Activated T-cell treated with anti-CD3 and anti-CD28 coated beads for 24 hours (primary cell): ENCODE measurements around the gene VWA3B.
"Not testable (repeated sequence)": the region's sequence is repeated elsewhere in the genome, so short reads cannot be mapped to it uniquely, and the experiment has no call there.

Experiments used
- DNase-seq: peaks from one replicate; pipeline ENCODE4 v3.0.0-alpha.2; 2020; ENCODE audit warnings: low read depth

The VWA3B gene, protein sequence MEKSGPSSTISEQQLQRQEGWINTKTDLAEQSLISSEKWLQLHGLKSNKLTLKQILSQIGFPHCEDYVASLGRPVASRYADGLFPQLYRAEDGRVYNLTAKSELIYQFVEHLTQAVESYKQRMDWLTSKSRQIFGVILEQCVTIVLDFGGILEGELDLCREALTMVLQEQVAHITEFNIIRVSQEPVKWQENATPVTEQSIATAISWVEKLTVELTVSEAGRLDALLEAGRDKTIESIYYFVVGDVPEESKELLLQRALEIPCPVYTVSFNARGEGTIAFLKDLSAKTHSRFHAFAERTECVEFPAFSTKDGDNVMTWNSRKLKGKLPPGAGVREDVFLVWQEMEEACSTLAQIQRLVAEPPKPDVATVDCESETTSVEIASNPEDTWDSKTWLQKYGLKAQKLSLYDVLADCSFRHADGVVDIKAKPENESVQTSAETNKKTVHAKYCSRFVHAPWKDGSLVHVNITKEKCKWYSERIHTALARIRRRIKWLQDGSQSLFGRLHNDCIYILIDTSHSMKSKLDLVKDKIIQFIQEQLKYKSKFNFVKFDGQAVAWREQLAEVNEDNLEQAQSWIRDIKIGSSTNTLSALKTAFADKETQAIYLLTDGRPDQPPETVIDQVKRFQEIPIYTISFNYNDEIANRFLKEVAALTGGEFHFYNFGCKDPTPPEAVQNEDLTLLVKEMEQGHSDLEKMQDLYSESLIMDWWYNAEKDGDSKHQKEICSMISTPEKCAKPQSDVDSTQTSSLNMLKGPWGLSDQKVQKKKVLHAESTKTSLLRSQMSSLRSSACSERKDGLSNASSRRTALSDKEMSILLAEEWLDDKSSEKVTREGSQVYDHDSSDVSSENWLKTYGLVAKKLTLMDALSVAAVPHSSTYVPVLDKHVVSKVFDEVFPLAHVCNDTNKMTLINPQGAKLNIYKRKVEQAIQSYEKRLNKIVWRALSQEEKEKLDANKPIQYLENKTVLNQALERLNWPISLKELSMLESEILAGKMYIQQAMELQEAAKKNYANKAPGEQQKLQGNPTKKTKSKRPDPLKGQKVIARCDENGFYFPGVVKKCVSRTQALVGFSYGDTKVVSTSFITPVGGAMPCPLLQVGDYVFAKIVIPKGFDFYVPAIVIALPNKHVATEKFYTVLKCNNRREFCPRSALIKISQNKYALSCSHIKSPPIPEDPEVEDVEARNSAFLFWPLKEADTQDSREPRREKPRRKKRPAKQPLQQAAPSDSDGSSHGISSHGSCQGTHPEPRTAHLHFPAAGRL (N-terminal part only)

DNA sequence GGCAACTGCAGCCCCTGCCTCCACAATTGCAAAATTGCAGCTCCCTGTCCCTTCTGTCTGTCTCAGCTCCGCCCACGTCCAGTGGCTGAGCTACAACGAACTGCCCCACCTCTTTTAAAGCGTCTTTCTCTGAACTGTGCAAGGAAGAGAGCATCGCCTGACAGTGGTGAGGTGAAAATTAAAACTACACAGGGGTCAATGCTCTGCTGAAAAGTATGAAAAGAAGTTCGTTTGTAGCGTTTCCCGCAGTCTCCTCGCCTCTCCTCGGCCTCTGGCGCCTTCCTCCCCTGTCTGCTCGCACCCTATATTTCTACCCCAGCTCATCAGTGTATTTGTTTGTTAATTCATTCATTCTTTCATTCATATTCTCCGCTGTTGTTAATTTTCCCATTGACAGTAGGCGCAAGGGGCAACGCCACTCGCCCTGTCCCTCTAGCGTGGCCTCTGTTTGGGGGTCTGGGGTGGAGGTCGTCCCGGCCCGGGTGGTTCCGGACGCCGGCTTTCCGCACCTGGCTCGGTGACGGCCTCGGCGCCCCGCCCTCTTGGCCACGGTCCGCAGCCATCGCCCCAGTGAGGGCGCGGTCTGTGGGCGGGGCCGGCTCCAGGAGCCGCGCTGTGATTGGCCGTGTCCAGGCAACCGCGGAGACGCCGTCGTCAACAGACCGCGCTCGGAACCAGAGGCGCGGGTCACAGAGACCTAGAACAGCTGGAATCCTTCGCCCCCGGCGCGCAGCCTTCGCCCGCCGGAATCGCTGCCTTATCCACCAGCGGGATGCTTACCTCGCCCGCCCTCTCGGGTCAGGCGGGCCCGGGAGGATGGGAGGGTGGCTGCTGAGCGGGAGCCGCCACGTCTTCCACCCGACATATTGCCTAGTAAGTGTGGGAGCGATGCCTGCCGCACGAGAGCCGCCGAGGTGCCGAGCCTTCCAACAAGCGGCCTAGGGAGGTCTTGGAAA, at the start of gene VWA3B:
Gene VWA3B (plus strand): TSS at position 677 of the 956 bp plus-strand sequence. CDS start 5,926 bp downstream, outside the sequence.
- DNase-seq, result peak; percentile 30

DNA sequence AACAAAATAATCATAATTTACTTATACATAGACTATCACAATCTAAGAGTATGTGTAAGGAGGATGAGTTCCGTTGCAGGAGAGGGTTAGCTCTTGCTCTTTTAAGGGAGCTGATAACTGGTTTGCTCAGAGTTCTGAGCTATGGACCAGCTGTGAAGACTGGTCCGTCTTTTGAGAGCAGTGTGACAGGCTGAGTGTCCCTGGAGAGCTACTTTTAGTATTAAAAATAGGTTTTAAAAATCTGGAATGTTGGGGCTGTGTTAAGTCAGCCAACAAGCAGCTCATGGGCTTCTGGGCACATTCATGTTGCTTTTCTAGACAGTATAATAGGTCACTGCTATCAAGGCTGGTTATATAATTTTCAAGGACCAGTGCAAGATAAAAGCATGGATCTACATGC, 49.8 kb upstream of the VWA3B start:
- DNase-seq, result no peak

DNA sequence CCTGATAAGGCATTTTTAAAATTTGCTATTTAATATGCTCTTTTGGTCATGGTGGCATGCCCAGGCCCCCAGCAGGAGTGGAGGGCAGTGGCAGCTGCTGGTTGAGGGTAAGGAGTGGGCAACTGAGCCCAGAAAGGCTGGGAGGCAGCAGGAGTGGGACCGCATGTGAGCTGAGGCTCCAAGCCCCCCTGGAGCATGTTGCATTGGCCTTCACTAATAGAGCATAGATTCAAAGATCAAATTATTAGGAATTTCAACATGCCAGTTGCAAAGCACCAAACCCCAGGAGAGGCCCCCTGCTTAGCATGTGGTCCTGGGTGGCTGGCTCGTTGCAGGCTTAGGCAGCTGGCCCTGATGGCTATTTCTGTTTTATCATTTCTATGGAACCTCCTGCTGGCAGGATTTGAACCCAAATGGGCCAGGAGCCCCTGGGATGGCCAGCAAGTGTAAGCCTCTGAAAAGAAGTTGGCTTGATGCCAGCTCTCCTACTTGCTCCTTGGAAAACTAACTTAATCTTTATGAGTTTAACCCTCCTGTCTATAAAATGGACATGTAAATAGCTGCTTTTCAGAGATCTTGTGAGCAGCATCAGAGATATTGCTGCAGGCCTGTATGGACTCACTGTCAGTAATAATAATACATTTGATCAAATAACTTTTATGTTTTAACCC, 49.2 kb upstream of the VWA3B start:
- no peak for DNase-seq

DNA sequence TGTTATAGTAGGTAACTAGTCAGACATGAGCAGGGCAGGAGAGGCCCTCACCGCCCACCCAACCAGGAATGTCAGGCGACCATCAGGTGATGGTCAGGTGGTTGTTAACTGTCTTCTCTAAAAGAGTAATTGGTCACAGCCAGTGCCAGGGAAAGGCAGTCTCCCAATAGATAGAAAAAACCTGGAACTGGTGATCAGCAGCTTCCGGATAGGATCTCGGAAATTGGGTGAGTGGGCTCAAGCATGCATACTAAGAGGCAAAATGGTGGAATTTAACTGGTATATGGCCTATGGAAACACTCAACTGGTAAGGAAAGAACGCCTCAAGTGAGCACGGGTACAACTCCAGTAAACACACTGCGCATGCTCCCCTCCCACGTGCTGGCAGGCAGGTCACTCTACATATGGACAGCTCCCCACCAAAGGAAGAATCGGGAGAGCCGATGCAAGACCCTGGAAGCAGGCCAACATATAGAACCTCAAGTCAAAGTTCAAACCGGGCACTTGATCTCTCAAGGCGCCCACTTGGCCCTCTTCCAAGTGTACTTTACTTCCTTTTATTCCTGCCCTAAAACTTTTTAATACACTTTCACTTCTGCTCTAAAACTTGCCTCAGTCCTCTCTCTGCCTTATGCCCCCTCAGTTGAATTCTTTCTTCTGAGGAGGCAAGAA, 47.7 kb upstream of the VWA3B start:
- DNase-seq, result no peak

DNA sequence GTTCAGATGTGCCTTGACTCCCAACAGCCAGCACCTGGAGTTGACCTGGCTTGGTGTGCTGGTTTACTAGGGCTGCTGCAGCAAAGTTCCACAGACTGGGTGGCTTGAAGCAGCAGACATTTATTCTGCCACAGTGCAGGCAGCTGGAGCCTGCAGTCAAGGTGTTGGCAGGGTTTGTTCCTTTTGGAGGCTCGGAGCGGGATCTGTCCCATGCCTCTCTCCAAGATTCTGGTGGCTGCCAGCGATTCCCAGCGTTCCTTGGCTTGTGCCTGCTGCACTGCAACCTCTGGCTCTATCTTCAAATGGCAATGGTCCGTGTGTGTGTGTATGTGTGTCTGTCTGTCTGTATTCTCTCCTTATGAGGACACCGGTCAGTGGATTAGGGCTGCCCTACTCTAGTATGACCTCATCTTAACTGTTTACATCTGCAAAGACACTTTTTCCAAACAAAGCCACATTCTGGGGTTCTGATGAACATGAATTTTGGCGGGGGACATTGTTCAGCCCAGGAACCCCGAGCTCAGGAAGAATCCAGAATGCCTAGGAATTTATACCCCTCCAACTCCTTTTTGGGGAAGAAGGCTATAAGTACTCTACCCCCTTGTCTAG, 46.5 kb upstream of the VWA3B start:
- no peak for DNase-seq

DNA sequence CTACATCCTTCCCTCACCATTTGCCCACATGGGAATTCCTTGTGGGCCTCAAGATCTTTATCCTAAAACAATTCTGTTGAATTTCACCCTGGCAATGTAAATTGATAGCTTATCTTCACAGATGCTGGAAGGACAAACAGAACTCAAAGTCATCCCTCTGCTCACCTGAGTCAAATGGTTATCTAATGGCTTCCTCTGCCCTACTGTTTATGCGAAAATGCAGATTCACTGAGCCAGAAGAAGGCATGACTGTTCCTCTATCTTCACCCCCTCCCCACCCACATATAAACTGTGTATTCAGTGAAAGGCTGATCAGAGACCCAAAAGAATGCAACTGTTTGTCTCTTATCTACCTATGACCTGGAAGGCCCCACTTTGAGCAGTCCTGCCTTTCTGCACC, 43.9 kb upstream of the VWA3B start:
- DNase-seq, result no peak

DNA sequence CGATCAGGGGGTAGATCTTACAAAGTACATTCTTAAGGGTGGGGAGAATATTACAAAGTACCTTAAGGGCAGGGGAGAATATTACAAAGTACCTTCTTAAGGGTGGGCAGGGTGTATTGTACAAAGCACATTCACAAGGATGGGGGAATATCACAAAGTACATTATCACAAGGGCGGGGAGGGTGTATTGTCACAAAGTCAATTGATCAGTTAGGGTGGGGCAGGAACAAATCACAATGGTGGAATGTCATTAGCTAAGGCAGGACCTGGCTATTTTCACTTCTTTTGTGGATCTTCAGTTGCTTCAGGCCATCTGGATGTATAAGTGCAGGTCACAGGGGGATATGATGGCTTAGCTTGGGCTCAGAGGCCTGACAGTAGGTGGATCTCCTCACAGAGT, 42.2 kb upstream of the VWA3B start:
- not testable (repeated sequence) for DNase-seq

DNA sequence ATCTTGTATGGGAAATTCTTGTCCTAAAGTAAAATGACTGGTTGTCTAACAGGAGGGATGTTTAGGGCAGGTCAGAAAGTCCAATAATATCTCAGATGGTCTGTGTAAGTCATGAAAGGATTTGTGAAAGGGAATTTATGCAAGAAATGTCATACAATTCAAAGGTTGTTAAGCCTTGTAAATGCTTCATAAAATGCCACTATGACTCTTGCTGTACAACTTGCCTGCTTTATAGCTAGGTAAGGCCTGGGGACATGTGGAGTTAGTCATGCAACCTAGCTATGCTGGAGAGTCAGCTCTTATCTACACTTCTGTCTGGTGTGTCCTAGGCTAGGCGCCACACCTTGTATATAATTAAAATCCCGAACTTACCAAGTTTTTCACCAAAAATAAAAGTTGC, 36.9 kb upstream of the VWA3B start:
- DNase-seq, result no peak

DNA sequence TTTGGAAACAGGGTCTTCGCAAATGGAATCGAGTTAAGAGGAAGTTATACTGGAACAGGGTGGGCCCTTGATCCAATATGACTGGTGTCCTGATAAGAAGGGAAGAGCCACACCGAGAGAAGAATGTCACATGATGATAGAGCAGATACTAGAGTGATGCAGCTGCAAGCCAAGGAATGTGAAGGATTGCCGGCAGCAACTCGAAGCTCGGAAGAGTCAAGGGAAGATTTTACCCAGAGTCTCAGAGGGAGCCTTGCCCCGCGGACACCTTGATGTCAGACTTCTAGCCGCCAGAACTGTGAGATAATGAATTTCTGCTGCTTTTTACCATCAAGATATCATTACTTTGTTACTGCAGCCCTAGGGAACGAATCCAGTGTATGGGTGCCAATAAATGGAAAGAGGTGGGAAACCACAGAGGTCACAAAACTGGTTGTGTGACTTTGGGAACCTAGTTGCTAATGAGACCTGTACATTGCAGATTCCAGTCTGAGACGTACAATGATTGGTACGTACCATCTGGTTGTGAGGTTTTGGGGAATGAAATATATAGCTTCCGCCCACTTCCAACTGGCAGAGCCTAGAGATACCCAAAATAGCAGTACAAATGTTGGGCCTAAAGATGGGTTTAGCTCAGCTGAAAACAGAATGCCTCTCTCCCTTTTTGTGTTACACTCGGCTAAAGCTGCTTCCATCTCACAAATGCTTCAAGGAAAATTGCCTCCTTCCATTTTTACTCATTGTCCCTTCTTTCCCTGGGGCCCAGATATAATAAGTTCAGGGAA, 28.6 kb upstream of the VWA3B start:
- no peak for DNase-seq

DNA sequence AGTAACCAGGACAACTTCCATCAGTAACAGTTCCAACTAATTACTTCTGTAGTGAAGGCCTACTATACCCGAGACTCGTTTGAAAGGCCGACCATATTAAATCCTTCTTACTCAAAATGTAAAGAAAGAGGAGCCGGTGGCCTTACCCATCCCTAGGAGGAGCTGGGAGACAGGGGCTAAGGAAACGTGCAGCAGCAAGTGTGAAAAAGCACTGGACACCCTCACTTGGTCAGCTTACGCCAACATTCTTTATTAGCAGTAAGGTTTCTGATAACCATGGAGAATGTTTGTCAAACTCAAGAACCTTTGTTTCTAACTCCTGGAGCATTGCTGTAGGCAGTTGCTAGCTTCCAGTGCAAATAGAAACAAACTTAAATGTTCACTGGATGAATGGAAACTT, 26.7 kb upstream of the VWA3B start:
- DNase-seq, result no peak

DNA sequence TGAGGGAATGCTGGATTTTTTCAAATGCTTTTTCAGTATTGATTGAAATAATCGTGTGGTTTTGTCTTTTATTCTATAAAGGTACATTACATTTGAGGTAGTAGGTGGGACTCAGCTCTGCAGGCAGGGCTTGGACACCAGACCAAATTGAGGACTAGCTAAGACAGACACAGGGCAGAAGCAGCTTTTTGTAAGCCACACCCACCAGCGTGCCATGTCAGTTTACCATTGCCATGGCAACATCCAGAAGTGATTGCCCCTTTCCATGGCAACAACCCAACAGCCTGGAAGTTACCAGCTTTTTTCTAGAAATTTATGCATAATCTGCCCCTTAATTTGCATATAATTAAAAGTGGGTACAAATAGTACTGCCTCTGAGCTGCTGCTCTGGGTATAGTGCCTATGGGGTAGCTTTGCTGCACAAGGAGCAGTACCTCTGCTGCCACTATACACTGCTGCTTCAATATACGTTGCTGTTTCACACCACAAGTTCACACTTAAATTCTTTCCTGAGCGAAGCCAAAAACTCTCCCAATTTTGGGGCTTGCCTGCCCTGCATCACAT, 23.6 kb upstream of the VWA3B start:
- no peak for DNase-seq

DNA sequence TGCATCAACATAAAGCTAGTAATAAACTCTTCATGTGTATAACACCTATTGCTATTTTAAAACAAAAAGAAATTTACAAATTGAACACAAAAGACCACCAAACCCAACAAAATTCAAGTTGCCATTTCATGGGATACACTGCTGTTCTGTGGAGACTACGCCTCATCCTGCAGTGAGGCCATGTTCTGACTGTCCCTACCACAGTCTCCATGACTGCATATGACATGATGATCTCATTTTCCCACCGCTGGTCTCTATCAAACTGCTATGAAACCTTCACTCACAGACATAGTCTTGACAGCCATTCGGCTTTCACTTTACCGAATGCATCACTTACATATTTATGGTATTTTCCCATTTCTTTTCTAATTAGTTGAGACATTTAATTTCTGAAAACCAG, 21.2 kb upstream of the VWA3B start:
- DNase-seq, result no peak

DNA sequence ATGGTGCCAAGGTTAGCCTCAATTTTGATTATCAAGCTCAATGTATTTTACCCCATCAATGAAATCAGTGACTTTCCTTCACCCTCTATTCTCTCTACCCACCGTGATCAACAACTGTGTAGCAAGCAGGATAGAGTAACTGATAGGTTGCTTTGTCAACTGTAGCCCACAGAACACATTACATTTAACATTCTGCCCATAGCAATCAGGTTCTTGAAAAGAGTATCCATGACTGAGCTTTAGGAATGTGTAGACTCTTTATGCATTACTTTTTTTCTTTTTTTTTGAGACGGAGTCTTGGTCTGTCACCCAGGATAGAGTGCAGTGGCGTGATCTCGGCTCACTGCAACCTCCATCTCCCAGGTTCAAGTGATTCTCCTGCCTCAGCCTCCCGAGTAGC, 19.8 kb upstream of the VWA3B start:
- DNase-seq, result no peak

DNA sequence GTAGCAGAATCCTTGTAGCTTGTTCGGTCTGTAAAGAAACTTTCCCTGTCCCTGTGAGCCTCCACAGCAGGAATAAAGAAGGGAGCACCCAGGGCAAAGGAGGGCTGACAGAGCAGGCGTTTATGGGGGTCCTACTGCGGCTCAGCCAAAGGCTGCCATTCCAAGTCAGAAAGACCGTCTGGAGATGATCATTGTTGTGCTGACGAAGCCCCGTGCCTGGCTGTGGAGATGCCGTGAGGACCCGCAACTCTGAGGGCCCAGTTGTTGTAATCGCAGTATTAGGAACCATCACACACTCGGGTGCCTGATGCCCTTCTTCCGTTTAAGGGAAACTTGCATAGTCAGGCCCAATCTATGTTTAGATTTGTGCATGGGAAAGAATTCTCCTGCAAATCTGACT, 16.9 kb upstream of the VWA3B start:
- DNase-seq, result no peak

DNA sequence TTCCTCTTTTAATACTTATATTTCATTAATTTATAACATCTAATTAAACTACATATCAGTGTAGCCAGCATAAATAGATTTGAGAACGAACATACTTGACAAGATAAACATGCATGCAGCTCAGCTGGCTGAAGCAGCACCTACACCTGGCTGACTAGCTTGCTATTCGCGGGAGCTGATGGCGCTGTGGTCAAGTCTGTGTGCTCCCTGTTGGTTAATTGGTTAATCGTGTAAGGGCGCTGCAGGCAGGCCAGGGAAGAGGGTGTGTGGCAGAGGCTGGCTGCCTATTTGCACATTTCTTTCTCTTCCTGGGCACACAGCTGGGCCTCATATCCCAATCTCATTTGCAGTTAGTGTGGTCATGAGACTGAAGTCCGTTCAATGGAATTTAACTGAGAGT, 14.5 kb upstream of the VWA3B start:
- DNase-seq, result no peak

DNA sequence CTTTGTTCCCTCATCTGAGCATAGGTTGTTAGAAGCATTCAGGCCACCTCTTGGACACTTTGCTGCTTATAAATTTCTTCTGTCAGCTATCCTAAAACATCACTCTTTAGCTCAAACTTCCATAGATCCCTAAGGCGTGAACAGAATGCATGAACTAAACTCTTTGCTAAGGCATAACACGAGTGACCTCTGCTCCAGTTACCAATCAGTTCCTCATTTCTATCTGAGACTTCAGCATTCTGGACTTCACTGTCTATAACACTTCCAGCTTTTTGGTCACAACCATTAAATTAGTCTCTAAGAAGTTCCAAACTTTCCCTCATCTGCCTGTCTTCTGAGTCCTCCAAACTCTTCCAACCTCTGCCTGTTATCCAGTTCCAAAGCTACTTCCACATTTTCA, 8.3 kb upstream of the VWA3B start:
- no peak for DNase-seq

DNA sequence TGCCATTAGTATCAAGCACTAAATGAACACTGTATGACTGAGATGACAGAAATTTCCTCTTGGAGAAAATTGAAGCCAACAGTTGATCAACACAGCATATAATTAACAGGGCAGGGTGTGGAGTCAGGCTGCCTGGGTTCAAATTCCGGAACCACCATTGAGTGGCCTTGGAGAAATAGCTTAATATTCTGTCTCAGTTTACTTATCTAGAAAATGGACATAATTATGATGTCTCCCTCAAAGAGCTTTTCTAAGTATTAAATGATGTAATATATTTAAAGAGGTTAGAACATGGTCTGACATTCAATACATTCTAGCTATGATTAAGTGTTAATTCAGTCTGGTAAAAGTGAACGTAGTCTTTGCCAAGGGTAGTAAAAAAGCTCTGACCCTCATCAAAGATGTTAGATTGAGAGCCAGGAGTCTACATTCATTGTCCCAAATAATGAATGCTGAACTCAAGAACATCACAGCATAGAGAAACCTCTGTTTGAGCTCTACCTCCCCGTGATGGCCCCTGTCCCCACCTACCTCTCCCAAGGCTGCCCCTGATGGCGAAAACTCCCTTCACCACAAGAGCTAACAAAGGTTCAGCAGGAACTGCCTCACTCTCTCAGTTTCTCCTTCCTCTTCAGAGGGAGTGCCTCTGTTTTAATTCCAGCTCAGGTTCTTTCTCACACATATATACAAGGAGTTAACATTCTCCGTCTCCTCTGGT, 2.7 kb upstream of the VWA3B start:
- DNase-seq, result no peak

DNA sequence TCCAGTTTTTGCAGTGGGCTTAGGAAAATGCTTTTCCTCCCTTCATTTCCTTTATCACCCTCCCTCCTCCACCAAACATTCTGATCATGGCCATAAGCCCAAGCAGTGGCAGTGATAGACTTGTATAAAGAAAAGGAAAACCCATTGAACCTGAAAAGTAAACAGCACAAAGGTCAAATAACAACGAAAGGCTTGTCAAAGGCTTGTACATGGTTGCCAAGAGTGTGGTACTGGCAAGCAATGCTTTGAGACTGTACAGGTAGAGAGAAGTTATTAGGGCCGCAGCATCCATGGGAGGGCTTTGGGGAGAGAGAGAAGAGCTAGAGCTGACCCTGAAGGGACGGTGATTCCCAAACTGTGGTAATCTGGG, 2.1 kb upstream of the VWA3B start:
- DNase-seq, result no peak
